ENCODE measurements around the gene DMRTB1.
"Not testable (repeated sequence)": the region's sequence is repeated elsewhere in the genome, so short reads cannot be mapped to it uniquely, and the experiment has no call there.

Gene DMRTB1

DNA sequence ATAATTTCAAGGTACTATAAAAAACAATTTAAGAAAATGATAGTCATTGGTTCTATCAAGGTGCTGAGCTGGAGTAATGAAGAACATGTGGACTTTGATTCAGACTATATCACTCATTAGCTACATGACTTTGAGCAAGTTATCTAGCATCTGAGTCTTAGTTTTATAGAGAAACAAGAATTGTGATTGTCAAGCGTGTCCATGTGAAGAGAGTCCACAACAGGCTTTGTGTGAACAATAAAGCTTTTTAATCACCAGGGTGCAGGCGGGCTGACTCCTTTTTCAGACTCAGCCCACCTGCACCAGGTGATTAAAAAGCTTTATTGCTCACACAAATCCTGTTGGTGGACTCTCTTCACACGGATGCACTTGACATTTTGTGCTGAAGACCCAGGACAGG lies 26.6 kb upstream of the DMRTB1 start:
- Histone ChIP-seq H3K27ac (ENCODE audit: poor library complexity, severe bottlenecking) (no peak overlapping the region), H3K9me3 (ENCODE audit: severe bottlenecking) (no peaks in the 10 kb centered on the region), H3K27me3 (ENCODE audit: insufficient read depth, poor library complexity, severe bottlenecking) (peaks cover 8% of the 10 kb centered on the region), H3K4me1 (ENCODE audit: insufficient read depth, poor library complexity, severe bottlenecking) (no peaks in the 10 kb centered on the region), H3K36me3 (ENCODE audit: low read depth) (no peaks in the 10 kb centered on the region), H3K4me3 (ENCODE audit: severe bottlenecking) (no peak overlapping the region)
- DNase-seq (ENCODE audit: low spot score) (no peak), ATAC-seq (ENCODE audit: low read depth) (no peak)
- TF ChIP-seq, protein P1, sequence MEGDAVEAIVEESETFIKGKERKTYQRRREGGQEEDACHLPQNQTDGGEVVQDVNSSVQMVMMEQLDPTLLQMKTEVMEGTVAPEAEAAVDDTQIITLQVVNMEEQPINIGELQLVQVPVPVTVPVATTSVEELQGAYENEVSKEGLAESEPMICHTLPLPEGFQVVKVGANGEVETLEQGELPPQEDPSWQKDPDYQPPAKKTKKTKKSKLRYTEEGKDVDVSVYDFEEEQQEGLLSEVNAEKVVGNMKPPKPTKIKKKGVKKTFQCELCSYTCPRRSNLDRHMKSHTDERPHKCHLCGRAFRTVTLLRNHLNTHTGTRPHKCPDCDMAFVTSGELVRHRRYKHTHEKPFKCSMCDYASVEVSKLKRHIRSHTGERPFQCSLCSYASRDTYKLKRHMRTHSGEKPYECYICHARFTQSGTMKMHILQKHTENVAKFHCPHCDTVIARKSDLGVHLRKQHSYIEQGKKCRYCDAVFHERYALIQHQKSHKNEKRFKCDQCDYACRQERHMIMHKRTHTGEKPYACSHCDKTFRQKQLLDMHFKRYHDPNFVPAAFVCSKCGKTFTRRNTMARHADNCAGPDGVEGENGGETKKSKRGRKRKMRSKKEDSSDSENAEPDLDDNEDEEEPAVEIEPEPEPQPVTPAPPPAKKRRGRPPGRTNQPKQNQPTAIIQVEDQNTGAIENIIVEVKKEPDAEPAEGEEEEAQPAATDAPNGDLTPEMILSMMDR (IDR thresholded peaks at IDR 0.05; ENCODE audit: poor library complexity, severe bottlenecking) = no peak

DNA sequence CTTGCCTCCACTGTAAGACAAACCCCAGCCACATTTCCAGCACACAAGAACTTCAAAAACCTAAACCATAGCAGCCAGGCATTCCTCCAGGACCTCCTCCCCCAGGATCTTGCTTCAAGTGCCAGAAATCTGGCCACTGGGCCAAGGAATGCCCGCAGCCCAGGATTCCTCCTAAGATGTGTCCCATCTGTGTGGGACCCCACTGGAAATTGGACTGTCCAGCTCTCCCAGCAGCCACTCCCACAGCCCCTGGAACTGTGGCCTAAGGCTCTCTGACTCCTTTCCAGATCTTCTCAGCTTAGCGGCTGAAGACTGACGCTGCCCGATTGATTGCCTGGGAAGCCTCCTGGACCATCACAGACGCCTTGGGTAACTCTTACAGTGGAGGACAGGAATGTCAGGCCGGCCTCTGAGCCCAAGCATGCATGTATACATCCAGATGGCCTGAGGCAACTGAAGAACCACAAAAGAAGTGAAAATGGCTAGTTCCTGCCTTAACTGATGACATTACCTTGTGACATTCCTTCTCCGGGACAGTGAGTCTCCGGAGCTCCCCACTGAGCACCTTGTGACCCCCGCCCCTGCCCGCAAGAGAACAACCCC lies 24.7 kb upstream of the DMRTB1 start:
- H3K27ac ChIP-seq (ENCODE audit: poor library complexity, severe bottlenecking); DNase-seq (ENCODE audit: low spot score); H3K27me3 ChIP-seq (ENCODE audit: insufficient read depth, poor library complexity, severe bottlenecking); ATAC-seq (ENCODE audit: low read depth); H3K36me3 ChIP-seq (ENCODE audit: low read depth); H3K9me3 ChIP-seq (ENCODE audit: severe bottlenecking); H3K4me1 ChIP-seq (ENCODE audit: insufficient read depth, poor library complexity, severe bottlenecking); H3K4me3 ChIP-seq (ENCODE audit: severe bottlenecking): not testable (repeated sequence)

DNA sequence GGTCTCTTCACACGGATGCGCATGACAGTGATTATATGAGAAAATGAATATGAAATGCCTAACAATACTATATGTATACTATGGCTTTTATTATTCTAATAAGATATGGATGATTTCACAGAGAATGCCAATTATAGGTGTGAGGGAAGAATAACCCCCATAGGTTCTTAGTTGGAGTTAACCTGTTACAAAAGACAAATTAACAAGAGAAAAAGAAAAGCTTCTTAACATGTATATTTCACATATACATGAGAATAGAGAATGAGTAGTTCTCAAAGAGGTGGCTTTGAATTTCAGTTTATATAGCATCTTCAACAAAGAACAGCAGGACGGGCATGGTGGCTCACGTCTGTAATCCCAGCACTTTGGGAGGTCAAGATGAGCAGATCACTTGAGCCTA lies 24.0 kb upstream of the DMRTB1 start:
- ATAC-seq (ENCODE audit: low read depth) (no peak), DNase-seq (ENCODE audit: low spot score) (no peak)
- no peaks in the 10 kb centered on the region for H3K9me3 ChIP-seq (ENCODE audit: severe bottlenecking)
- H3K4me3 ChIP-seq (ENCODE audit: severe bottlenecking) = no peak overlapping the region
- no peak overlapping the region for H3K27ac ChIP-seq (ENCODE audit: poor library complexity, severe bottlenecking)
- peaks cover 8% of the 10 kb centered on the region for H3K27me3 ChIP-seq (ENCODE audit: insufficient read depth, poor library complexity, severe bottlenecking)
- TF ChIP-seq, protein P1 (IDR thresholded peaks at IDR 0.05; ENCODE audit: poor library complexity, severe bottlenecking) = no peak
- H3K4me1 ChIP-seq (ENCODE audit: insufficient read depth, poor library complexity, severe bottlenecking) = no peaks in the 10 kb centered on the region
- H3K36me3 ChIP-seq (ENCODE audit: low read depth) = no peaks in the 10 kb centered on the region

DNA sequence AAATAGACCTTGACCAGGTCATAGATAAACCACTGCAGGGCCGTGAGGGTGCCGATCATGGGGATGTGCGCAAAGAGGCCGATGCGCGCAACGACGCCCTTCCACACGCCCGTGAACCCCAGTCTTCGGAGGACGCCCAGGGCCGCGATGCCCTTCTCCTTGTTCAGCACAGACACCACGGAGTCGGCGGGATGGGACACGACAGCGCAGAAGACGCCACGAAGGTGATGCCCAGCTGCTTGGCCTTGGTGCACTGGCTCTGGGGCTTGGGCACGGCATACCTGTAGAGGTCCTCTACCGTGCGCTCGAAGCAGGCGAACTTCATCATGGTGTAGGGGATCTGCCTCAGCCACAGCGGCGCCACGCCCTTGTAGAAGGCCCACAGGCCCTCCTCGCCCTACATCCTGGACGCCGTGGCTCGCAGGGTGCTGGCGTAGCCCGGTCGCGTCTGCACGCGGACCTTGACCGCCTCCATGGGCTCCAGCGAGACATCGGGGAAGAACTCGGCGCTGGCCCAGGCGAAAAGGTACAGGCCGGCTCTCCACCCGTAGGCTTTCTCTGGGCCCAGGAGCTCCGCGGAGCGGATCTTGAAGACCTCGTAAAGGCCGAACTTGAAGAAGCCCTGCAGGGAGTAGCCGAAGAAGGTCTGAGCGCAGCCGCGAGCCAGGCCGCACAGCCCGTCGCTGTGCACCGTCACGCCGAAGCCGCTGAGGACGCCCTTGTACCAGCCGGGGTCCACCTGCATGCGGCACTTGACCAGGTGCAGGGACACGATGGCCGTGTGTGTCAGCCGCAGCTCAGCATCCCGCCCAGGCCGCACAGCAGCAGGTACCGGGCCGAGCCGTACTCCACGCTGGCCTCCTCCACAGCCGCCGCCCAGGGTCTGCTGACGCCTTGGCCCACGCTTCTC lies 20.5 kb upstream of the DMRTB1 start:
- Histone ChIP-seq H3K36me3 (ENCODE audit: low read depth) (no peaks in the 10 kb centered on the region), H3K9me3 (ENCODE audit: severe bottlenecking) (no peaks in the 10 kb centered on the region), H3K27ac (ENCODE audit: poor library complexity, severe bottlenecking) (no peak overlapping the region), H3K4me1 (ENCODE audit: insufficient read depth, poor library complexity, severe bottlenecking) (no peaks in the 10 kb centered on the region), H3K4me3 (ENCODE audit: severe bottlenecking) (no peak overlapping the region), H3K27me3 (ENCODE audit: insufficient read depth, poor library complexity, severe bottlenecking) (peaks cover 4% of the 10 kb centered on the region)
- ATAC-seq (ENCODE audit: low read depth) (no peak), DNase-seq (ENCODE audit: low spot score) (no peak)
- TF ChIP-seq, protein P1 (IDR thresholded peaks at IDR 0.05; ENCODE audit: poor library complexity, severe bottlenecking) = no peak

DNA sequence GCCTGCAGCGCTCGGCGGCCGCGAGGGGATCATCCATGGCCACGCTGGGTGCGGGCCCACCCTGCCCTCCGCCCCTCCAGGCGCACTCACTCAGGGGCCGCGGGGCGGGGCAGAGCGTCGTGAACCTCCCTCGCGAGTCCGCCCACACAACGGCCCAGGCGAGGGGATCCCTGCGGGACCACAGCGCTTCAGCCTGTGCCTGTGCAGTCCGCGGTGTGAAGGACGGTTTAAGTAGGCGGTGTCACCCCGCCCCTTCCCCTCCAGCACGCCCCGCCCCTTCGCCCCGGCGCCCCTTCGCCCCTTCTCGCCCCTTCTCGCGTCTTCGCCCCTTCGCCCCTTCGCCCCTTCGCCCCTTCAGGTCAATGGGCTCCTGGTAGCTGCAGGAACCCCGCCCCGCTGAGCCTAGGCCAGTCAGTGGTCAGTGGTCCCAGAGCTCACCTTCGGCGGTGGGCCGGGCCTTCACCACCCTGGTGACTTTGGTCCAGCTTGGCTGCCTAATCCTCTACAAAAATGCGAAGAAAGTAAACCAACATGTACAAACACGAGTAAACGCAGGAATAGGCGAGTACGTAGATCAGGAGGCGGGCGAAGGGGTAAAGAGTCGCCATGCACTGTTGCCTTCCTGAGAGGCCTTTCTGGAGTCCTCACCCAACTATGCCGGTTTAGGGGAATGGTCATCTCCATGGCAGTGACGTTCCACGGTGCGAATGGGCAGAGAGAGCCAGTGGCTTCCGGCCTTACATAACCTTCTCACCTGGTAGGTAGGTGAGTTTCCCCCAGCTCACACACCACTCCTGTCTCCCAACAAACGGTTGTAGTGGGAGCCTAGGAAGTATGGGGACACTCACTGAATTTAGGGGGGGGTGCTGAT lies 19.6 kb upstream of the DMRTB1 start:
- Histone ChIP-seq H3K36me3 (ENCODE audit: low read depth) (no peaks in the 10 kb centered on the region), H3K4me1 (ENCODE audit: insufficient read depth, poor library complexity, severe bottlenecking) (no peaks in the 10 kb centered on the region), H3K27me3 (ENCODE audit: insufficient read depth, poor library complexity, severe bottlenecking) (peaks cover 4% of the 10 kb centered on the region), H3K27ac (ENCODE audit: poor library complexity, severe bottlenecking) (no peak overlapping the region), H3K9me3 (ENCODE audit: severe bottlenecking) (no peaks in the 10 kb centered on the region), H3K4me3 (ENCODE audit: severe bottlenecking) (no peak overlapping the region)
- ATAC-seq (ENCODE audit: low read depth) (no peak), DNase-seq (ENCODE audit: low spot score) (no peak)
- TF ChIP-seq, protein P1 (IDR thresholded peaks at IDR 0.05; ENCODE audit: poor library complexity, severe bottlenecking) = no peak
